ENCODE results near the gene MDGA2. TPM values are rescaled to one million over a fixed set of nuclear protein-coding genes. Genes with fewer than 3 reads are reported as not detected.
"Not testable (repeated sequence)": the region's sequence is repeated elsewhere in the genome, so short reads cannot be mapped to it uniquely, and the experiment has no call there.

MDGA2 gene
- total RNA-seq, 2 donors from 2014 or later = not detected

DNA sequence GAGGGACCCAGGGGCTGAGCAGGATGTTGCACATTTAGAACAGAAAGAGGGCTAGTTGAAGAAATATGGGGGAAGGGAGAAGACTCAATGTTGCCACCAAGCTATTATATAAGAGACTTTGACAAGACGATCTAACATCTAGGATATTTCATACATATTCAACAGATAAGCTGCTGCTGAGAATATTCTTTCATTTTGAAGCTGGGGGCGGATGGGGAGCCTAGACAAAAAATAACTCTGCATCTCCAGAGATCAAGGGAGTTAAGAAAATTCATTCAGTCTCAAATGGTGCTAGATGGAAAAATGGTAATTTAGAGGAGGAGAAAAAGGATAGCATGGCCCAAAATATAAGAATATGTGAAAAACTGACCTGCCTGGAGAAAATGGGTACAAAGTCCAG, 415.6 kb downstream of the MDGA2 start:
- Histone ChIP-seq H3K36me3 (no peaks in the 10 kb centered on the region), H3K27ac (no peak overlapping the region), H3K4me1 (no peaks in the 10 kb centered on the region), H3K9ac (ENCODE audit: low read depth in 2 of 2, low read length in 2 of 2) (no peak overlapping the region), H3K27me3 (no peaks in the 10 kb centered on the region), H3K4me3 (no peak overlapping the region), H3K9me3 (no peaks in the 10 kb centered on the region)
- no peak for DNase-seq
- TF ChIP-seq, protein P1, sequence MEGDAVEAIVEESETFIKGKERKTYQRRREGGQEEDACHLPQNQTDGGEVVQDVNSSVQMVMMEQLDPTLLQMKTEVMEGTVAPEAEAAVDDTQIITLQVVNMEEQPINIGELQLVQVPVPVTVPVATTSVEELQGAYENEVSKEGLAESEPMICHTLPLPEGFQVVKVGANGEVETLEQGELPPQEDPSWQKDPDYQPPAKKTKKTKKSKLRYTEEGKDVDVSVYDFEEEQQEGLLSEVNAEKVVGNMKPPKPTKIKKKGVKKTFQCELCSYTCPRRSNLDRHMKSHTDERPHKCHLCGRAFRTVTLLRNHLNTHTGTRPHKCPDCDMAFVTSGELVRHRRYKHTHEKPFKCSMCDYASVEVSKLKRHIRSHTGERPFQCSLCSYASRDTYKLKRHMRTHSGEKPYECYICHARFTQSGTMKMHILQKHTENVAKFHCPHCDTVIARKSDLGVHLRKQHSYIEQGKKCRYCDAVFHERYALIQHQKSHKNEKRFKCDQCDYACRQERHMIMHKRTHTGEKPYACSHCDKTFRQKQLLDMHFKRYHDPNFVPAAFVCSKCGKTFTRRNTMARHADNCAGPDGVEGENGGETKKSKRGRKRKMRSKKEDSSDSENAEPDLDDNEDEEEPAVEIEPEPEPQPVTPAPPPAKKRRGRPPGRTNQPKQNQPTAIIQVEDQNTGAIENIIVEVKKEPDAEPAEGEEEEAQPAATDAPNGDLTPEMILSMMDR (IDR thresholded peaks at IDR 0.05) = no peak
- intact Hi-C loops (cut with DNase I) = no loop called here

DNA sequence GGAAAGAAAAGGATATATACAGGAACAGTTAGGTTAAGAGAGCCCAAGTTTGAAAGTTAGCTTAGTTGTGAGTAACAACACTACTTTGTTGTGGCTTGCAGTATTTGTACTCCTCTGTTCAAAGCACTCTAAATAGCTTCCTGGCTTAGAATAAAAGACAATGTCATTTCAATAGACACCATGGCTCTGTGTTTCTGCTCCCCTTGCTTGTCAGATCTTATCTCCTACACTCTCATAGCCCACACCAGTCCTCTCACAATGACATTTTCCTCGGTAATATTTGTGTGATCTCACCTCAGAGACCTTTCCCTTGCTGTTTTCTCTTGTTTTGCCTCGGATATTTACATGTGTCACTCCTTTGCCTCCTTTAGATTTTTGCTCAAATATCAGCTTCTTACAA, 418.4 kb downstream of the MDGA2 start:
- Histone ChIP-seq H3K4me3 (no peak overlapping the region), H3K27ac (no peak overlapping the region), H3K9ac (ENCODE audit: low read depth in 2 of 2, low read length in 2 of 2) (no peak overlapping the region), H3K36me3 (no peaks in the 10 kb centered on the region), H3K9me3 (no peaks in the 10 kb centered on the region), H3K27me3 (no peaks in the 10 kb centered on the region), H3K4me1 (no peaks in the 10 kb centered on the region)
- DNase-seq = no peak
- TF ChIP-seq, protein P1 (IDR thresholded peaks at IDR 0.05) = no peak
- intact Hi-C loops (cut with DNase I) = no loop called here

DNA sequence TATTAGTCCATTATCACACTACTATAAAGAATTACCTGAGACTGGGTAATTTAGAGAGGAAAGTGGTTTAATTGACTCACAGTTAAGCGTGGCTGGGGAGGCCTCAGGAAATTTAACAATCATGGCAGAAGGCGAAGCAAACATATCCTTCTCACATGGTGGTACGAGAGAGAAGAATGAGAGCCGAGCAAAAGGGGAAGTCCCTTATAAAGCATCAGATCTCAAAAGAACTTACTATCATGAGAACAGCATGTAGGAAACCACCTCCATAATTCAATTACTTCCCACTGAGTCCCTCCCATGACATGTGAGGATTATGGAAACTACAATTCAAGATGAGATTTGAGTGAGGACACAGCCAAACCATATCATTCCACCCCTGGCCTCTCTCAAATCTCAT, 422.6 kb downstream of the MDGA2 start:
- TF ChIP-seq, protein P1 (IDR thresholded peaks at IDR 0.05) = no peak
- intact Hi-C loops (cut with DNase I) = no loop called here
- no peak overlapping the region for H3K9ac ChIP-seq (ENCODE audit: low read depth in 2 of 2, low read length in 2 of 2)

DNA sequence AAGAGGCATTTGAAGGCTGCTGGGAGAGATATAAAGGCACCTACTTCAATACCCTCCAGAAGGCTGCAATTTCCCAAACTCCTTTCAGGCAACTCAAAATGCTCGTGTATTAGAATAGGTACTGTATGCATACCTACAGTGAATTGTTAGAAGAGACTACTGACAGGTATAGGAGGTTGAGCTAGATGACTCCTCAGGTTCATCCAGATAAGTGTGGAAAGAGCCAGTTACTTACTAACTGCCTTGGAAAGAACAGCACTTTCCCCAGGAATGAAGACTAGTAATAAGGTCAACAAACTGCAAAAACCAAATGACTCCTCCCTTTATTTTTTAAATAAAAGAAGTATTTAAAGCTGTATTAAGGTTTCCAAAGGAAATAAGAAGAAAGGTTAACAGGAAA, 429.0 kb downstream of the MDGA2 start:
- no peak for DNase-seq
- Histone ChIP-seq H3K9me3 (no peaks in the 10 kb centered on the region), H3K9ac (ENCODE audit: low read depth in 2 of 2, low read length in 2 of 2) (no peak overlapping the region), H3K36me3 (no peaks in the 10 kb centered on the region), H3K4me1 (no peaks in the 10 kb centered on the region), H3K27ac (no peak overlapping the region), H3K27me3 (no peaks in the 10 kb centered on the region), H3K4me3 (no peak overlapping the region)
- TF ChIP-seq, protein P1 (IDR thresholded peaks at IDR 0.05) = no peak
- intact Hi-C loops (cut with DNase I) = no loop called here

More for the DNA sequence above, 422.6 kb downstream of the MDGA2 start:
- H3K27me3 ChIP-seq = no peaks in the 10 kb centered on the region
- no peak for DNase-seq
- no peaks in the 10 kb centered on the region for H3K4me1 ChIP-seq
- no peak overlapping the region for H3K4me3 ChIP-seq
- H3K27ac ChIP-seq = no peak overlapping the region
- H3K36me3 ChIP-seq = no peaks in the 10 kb centered on the region
- no peaks in the 10 kb centered on the region for H3K9me3 ChIP-seq

DNA sequence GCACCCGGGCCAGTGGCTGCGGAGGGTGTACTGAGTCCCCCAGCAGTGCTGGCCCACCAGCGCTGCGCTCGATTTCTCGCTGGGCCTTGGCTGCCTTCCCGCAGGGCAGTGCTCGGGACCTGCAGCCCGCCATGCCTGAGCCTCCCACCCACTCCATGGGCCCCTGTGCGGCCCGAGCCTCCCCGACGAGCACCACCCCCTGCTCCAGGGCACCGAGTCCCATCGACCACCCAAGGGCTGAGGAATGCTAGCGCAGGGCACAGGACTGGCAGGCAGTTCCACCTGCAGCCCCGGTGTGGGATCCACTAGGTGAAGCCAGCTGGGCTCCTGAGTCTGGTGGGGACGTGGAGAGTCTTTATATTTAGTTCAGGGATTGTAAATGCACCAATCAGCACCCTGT, 432.8 kb downstream of the MDGA2 start:
- H3K4me3 ChIP-seq; intact Hi-C loops (cut with DNase I); H3K27ac ChIP-seq; H3K36me3 ChIP-seq; DNase-seq; H3K4me1 ChIP-seq; H3K9ac ChIP-seq (ENCODE audit: low read depth in 2 of 2, low read length in 2 of 2); H3K9me3 ChIP-seq; H3K27me3 ChIP-seq: not testable (repeated sequence)

- Histone ChIP-seq H3K4me3 (no peak overlapping the region), H3K36me3 (no peaks in the 10 kb centered on the region), H3K4me1 (no peaks in the 10 kb centered on the region), H3K27ac (no peak overlapping the region), H3K27me3 (no peaks in the 10 kb centered on the region), H3K9ac (ENCODE audit: low read depth in 2 of 2, low read length in 2 of 2) (no peak overlapping the region), H3K9me3 (no peaks in the 10 kb centered on the region)
- no peak for DNase-seq
- TF ChIP-seq, protein P1 (IDR thresholded peaks at IDR 0.05) = no peak
- intact Hi-C loops (cut with DNase I) = no loop called here
Observed at GRCh38 chr14:47240748-47241437, 434.5 kb downstream of the MDGA2 start.
